GM12872 (cell line): ENCODE results near the gene CALML3.

ENCODE experiments used
- TF ChIP-seq, protein P1 (sequence below): IDR thresholded peaks from 3 replicates; pipeline ENCODE4 v1.5.1; 2011; ENCODE audit warnings: low read depth, mild to moderate bottlenecking, low read length, moderate library complexity; ENCODE audit not compliant: insufficient read depth

Gene CALML3

DNA sequence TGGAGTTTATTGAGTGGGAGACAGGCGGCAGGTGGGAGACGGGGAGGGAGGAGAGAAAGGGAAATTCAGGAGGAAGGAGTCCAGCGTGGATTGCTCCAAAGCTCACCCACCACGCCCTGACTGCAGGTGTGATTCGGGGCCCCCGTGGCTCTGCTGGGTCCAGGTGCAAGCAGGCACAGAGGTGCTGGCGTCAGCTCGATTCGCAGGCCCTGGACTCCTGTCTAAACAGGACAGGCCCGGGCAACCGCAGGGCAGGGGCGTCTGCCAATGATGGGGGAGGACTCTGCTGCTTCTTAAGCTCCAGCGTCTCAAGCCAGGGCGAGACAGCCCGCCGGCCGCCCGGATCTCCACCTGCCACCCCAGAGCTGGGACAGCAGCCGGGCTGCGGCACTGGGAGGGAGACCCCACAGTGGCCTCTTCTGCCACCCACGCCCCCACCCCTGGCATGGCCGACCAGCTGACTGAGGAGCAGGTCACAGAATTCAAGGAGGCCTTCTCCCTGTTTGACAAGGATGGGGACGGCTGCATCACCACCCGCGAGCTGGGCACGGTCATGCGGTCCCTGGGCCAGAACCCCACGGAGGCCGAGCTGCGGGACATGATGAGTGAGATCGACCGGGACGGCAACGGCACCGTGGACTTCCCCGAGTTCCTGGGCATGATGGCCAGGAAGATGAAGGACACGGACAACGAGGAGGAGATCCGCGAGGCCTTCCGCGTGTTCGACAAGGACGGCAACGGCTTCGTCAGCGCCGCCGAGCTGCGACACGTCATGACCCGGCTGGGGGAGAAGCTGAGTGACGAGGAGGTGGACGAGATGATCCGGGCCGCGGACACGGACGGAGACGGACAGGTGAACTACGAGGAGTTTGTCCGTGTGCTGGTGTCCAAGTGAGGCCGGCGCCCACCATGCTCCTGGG is at the start of gene CALML3:
Gene CALML3 (plus strand): TSS at position 321 of the 920 bp plus-strand sequence. CDS start 125 bp downstream, at position 446.
- TF ChIP-seq, protein P1, sequence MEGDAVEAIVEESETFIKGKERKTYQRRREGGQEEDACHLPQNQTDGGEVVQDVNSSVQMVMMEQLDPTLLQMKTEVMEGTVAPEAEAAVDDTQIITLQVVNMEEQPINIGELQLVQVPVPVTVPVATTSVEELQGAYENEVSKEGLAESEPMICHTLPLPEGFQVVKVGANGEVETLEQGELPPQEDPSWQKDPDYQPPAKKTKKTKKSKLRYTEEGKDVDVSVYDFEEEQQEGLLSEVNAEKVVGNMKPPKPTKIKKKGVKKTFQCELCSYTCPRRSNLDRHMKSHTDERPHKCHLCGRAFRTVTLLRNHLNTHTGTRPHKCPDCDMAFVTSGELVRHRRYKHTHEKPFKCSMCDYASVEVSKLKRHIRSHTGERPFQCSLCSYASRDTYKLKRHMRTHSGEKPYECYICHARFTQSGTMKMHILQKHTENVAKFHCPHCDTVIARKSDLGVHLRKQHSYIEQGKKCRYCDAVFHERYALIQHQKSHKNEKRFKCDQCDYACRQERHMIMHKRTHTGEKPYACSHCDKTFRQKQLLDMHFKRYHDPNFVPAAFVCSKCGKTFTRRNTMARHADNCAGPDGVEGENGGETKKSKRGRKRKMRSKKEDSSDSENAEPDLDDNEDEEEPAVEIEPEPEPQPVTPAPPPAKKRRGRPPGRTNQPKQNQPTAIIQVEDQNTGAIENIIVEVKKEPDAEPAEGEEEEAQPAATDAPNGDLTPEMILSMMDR: no peak

DNA sequence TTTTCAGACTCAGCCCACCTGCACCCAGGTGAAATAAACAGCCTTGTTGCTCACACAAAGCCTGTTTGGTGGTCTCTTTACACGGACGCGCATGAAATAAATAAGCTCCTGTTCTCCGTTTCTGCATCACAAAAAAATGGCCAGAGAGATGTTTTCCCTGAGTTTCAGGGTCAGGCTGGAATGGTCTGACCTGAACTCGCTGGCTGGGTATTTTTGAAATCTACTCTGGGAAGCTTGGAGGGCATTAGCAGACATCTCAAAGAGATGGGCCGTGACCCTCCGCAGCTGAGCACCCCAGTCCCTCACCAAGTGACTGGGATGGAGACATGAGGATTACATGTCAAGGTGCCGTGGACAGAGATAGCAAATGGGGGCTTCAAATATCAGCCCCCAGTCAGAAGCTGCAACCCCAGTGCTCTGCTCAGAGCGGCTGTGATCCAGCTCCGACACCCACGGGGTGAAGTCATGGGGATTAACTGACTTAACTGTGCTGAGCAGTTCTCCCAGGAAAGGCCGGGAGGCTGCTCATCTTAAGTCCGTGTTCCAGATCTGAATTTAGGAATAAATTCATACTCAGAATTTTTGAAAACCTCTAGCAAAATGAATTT is 47.7 kb upstream of the CALML3 start:
- TF ChIP-seq, protein P1: no peak

DNA sequence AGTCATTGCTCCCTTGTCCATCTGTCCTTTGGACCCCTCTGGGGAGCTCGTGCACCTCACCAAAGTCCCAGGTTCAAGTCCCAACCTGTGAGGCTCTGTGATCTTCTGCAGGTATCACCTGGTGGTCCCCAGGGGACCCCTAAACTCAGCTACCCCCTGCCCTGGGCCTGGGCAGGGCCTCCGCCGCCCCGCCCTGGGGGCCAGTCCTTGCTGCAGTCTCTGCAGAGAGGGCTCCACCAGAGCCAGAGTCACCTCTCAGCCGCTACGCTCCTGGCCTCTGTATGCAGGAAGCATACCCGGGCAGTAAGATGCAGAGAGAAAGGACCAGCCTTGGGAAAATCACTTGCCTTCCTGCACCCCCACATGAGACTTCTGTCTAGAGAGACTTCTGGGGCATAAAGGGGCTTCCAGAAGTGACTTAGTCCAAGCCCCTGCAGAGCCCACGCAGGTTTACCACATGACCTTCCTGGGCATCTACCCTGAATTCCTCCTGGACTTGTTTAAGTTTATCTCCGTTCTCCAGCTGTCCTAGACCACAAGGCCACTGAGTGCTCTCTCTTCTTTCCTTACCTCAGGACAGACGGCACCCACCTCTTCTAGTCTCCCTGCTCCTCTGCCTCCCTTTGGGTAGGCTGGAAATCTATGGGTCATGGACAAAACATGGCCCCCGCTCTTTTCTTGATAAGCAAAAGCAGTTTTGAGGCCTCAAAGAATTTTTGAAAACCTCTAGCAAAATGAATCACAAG is 46.6 kb upstream of the CALML3 start:
- TF ChIP-seq, protein P1: no peak

DNA sequence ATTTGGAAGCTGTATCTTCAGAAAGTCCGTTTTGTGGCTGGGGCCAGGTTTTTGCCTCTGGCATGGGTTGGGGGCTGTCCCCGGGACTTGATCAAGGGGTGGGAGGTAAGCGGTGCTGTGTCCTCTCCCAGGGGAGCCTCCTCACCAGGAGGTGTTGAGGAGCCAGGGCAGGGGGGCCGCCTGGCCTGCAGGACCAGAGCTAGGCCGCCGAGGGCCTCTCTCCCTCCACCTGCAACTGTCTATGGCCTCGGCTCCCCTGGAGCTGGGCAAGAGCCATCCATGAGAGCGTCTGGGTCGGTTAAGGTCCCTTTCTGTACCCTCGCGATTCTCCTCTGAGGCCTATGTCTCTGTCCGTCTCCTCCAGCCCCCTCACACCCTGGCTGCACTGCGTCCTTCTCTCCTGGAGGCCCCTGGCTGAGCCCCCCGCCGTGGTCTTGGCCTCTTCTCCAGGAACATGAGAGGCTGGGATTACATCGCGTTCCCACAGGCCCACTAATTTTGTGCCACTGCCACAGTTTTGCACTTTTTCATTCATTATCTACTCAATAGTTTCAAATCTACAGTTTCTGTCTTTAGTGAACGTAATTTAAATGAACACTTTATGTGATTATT is 46.0 kb upstream of the CALML3 start:
- TF ChIP-seq, protein P1: no peak

DNA sequence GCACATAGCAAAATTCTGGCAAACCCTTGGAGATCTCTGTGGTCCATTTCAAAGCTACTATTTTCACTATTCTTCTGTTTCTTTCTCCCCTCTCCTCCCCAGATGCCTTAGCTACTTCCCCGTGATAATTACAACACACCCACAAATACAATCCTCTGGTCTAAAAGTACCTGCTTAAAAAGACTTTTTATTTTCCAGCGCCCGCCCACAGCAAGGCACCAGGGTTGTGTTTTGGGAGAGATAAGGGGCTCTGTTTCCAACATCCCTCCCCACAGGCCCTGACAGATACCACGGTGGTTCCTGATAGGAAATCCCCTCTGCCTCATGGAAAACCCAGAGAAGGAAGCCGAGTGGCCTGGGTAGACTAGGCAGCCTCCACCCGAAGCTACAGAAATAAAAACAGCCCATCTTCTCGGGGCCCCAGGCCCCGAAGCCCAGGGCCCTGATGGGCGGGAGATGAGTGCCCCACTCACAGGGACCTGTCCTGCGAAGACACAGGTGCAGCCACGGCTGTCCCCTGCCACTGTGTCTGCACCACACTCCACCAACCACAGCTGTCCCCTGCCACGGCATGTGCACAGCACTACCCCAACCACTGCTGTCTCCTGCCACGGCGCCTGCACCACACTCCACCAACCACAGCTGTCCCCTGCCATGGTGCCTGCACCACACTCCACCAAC is 45.1 kb upstream of the CALML3 start:
- TF ChIP-seq, protein P1: no peak

DNA sequence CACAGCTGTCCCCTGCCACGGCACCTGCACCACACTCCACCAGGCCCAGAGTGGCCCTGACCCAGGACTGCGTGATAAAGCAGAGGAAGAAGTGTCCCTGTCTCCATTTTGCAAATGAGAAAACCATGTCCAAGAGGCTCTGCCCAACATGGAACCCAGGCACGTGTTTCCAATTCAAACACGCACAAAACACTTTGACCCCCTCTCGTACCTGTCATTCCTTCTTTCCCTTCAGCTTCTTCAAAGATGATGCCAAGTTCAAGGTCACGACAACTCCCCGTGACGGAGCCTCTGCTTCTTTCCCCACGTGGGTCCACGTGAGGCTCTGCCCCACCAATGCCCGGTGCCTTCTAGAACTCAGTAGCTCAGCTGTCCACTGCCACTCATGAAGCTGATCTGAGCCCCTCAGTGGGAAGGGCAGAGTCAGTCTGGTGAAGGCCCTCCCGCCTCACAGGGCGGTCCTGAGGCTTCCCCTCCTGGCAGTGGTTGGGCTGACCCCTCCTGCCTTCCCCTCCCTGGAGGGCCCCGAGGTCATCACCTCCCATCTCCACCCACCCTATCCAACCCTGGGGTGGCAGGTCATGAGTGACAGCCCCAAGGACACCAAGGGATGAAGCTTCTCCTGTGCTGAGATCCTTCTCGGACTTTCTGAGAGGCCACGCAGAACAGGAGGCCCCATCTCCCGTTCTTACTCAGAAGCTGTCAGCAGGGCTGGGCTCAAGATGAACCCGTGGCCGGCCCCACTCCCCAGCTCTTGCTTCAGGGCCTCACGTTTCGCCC is 44.4 kb upstream of the CALML3 start:
- TF ChIP-seq, protein P1: no peak
